HG03460 (cell line): ENCODE data around the gene HNRNPF.
"Not testable (repeated sequence)": the region's sequence is repeated elsewhere in the genome, so short reads cannot be mapped to it uniquely, and the experiment has no call there.

Source experiments
- ATAC-seq: cut with Tn5 transposase; IDR thresholded peaks from one replicate; pipeline ENCODE4 v1.9.1; 2021; ENCODE audit not compliant: unreplicated experiment

Gene HNRNPF, protein sequence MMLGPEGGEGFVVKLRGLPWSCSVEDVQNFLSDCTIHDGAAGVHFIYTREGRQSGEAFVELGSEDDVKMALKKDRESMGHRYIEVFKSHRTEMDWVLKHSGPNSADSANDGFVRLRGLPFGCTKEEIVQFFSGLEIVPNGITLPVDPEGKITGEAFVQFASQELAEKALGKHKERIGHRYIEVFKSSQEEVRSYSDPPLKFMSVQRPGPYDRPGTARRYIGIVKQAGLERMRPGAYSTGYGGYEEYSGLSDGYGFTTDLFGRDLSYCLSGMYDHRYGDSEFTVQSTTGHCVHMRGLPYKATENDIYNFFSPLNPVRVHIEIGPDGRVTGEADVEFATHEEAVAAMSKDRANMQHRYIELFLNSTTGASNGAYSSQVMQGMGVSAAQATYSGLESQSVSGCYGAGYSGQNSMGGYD

DNA sequence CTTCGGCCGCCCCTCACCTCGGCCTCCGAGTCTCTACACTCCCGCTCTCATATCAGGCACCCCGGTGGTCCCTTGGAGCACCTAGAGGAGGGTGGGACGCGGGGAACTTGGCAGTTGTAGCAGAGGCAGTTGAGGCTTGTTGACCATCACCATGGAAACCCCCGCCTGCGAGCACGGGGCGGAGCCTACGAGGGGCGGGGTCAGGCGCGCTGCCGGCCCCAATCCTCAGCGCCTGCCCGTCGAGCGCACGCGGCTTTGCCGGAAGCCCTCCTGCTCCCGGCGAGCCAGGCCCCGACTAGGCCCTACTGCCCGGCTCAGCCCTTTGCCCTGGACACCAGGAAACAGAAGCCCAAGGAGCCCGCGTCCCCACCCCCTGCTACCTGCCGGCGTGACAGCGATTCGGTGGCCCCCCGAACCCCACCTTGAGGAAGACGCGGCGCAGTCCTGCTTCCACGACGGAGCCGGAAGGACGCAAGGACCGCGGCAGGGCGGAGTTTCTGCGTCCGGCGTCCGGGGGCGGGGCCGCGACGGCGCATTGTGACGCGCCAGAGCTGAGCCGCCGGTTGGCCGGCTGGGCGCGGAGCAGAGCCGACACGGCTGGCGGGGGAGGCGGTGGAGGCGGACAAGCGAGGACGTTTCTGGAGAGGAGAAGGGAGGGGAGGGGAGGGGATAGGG, at the start of gene HNRNPF:
TSS of gene HNRNPF (minus strand) at position 477 of the 675 bp plus-strand sequence. CDS start 21,302 bp downstream, outside the sequence.
- peak; percentile 63 for ATAC-seq

DNA sequence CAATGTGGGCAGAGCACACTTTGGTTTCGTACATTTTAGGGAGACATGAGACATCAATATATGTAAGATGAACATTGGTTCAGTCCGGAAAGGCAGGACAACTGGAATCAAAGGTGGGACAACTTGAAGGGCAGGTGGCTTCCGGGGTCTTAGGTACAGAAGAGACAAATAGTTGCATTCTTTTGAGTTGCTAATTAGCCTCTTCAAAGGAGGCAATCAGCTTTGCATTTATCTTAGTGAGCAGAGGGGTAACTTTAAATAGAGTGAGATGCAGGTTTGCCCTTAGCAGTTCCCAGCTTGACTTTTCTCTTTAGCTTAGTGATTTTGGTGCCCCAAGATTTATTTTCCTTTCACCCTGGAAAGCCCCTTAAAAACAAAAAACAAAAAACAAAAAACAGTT, 49.2 kb upstream of the HNRNPF start:
- ATAC-seq: no peak

- not testable (repeated sequence) for ATAC-seq
Observed at GRCh38 chr10:43456561-43456960, 47.6 kb upstream of the HNRNPF start.

GRCh38 chr10:43454025-43454424, 45.0 kb upstream of the HNRNPF start:
- ATAC-seq: not testable (repeated sequence)

DNA sequence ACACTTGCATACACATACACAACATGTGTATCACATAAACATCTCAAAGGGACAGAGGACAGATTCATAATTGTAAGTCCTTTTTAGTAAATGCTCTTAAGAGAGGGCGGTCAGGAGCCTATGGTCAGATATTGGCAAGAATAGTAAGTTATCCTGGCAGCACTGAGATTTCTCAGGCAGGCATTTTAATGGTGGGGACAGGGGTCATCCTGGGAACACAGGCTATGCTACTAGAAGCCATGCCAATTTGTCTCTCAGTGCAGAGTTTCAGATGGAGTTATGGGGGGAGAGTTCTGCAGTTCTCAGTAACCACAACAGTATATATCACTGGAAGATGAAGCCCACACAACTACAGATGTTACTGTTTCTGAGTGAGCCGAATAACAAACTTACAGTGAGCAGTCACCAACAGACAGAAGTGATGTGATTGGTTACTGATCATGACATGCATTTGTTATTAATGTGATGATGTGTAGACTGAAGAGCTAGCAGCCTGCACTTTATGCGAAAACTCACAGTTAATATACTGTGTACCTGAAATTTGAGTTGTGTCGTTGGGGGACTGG, 44.4 kb upstream of the HNRNPF start:
- no peak for ATAC-seq

GRCh38 chr10:43452356-43452914, 43.4 kb upstream of the HNRNPF start:
- ATAC-seq: peak; percentile 0

GRCh38 chr10:43448742-43449141, 39.8 kb upstream of the HNRNPF start:
- ATAC-seq: no peak

GRCh38 chr10:43446219-43447017, 37.4 kb upstream of the HNRNPF start:
- not testable (repeated sequence) for ATAC-seq

- ATAC-seq: no peak
Observed at GRCh38 chr10:43444897-43445466, 36.0 kb upstream of the HNRNPF start.

DNA sequence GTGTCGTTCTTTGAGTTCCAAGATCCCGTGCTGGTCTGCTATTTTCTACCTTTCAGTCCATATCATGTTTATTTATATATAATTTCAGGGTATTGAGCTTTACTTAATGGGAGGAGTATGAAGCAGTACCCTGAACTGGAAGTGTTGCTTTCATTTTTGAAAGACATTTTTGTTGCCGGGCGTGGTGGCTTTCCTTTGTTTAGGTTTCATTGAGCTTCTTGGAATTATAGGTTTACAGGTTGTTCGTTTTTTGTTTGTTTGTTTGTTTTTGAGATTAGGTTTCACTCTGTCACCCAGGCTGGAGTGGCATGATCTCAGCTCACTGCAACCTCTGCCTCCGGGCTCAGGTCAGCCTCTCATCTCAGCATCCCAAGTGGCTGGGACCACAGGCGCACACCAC, 35.3 kb upstream of the HNRNPF start:
- no peak for ATAC-seq

DNA sequence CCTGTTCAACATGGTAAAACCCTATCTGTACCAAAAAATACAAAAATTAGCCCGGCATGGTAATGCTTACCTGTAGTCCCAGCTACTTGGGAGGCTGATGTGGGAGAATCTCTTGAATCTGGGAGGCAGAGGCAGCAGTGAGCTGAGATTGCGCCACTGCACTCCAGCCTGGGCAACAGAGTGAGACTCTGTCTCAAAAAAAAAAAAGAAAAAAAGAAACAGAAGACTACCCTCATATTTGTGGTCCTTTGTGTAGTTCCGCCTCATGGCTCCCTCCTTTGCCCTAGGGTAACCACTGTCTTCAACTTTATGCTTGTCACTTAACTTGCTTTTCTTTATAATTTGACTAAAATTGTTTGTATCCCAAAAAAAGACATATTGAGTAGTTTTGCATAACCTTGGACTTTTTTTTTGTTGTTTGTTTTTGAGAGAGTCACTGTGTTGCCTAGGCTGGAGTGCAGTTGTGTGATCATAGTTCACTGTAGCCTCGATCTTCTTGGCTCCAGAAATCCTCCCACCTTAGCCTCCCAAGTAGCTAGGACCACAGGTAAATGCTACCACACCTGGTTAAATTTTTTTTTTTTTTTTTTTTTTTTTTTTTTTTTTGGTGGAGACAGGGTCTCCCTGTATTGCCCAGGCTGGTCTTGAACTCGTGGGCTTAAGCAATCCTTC, 31.6 kb upstream of the HNRNPF start:
- no peak for ATAC-seq

DNA sequence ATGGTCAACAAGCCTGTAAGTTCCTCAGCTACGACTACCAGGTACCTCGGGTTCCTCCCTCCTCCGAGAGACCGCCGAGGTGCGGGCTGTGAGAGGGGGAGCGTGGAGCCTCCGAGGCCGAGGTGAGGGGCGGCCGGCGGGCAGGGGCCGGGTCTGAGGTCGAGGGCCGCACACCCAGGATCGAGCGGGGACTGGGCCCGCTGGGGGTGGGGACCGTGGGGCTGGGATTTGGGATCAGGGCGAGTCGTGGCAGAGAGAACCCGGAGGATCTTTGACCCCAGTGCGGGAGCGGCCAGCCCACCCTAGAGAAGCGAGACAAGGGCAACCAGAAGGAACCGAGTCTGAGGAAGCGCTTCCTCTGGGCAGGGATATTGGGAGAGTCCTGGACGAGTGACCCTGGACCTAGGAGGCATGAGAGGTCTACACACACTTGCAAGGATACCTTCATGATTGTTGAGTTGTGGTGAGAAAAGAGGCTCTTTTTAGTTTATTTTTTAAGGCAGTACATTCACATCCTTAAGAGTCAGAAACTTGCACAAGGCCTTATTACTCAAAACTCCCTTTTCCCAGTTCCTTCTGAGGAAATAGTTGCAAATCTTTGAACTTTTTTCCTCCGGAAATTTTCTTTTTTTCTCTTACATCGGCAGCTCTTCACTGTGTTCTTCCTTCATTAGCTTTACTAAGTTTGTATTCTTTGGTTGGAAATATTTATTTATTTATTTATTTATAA, 28.3 kb upstream of the HNRNPF start:
- ATAC-seq: no peak

GRCh38 chr10:43436291-43437140, 27.5 kb upstream of the HNRNPF start, which contains the start of gene ZNF487:
ZNF487 (plus strand) TSS chr10:43437111; CDS start chr10:43475814, 38,703 bp downstream.
- peak; percentile 94 for ATAC-seq

GRCh38 chr10:43430926-43431663, 22.1 kb upstream of the HNRNPF start:
- ATAC-seq: no peak

- ATAC-seq: peak; percentile 79
Observed at GRCh38 chr10:43427166-43427825, 18.3 kb upstream of the HNRNPF start.

- not testable (repeated sequence) for ATAC-seq
Observed at GRCh38 chr10:43426476-43426875, 17.5 kb upstream of the HNRNPF start.

DNA sequence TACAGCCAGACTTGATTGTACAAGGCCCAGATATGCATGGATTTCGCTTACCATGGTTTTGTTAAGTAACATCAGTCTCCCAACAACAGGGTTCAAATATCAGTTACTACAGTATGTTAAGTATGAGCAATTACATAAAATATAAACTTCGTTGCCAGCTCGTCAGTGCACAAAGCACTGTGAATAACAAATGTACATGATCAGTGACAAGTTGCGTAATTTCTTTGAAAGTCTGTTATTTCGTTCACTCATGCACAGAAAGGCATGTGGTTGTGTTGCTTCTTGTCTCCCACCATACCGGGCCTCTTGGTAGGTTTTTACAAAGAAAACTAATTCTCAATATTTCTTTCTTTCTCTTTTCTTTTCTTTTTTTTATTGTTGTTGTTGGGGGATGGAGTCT, 15.4 kb upstream of the HNRNPF start:
- no peak for ATAC-seq
